Measurements from ENCODE around the gene DCN.

Gene DCN

DNA sequence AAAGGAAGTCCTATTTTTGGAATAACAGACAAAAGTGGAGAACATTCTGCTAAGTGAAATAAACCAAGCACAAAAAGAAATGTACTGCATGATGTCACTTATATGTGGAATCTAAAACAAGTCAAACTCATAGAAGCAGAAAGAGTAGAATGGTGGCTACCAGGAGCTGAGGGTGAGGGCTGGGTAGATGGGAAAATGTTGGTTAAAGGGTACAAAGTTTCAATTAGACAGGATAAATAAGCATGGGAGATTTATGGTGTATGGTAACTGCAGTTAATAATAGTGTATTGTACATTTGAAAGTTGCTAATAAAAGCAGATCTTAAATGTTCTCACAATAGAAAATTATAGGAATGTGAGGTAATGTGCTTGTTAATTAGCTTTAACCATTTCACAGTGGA, 84.2 kb downstream of the DCN start:
- no peak for DNase-seq

DNA sequence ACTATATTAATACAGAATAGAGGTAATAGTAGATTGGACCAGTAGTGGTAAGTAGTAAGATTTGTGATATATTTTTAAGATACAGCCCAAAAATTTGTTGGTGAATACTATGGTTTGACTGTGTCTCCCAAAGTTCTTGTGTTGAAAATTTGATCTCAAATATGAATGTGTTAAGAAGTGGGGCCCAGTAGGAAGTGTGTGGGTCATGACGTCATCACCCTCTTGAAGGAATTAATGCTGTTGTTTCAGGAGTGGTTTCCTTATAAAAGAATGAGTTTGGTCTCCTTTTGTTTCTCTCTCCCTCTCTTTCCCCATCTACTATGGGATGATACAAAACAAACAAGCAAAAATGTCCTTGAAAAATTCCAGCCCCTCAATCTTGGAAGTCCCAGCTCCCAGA, 87.7 kb downstream of the DCN start:
- DNase-seq: no peak

DNA sequence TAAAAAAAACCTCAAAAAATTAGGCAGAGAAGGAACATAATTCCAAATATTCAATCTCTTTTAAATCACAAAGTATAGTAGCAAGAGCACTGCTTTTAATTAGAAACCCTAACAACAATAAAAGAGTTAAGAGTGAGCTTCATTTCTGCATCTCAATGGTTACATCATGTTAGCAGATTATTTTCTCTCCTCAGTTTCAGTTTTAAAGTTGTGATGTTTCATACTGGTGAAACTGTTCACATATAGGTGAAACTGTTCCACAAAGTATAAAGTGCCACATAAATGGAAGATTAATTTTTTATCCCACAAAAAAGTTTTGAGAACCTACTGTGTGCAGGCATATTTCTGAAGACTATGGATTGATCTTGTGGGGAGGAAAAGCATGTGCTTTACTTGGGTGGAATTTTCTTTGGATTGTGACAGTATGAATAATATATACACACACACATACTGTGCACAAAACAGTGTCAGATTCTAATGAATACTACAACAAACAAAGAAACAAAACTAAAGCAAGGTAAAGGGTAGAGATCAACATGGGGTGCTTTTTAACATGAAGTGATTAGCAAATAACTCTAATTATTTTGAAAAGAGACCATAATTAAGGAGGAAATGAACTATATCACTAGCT, 88.5 kb downstream of the DCN start:
- DNase-seq: no peak

DNA sequence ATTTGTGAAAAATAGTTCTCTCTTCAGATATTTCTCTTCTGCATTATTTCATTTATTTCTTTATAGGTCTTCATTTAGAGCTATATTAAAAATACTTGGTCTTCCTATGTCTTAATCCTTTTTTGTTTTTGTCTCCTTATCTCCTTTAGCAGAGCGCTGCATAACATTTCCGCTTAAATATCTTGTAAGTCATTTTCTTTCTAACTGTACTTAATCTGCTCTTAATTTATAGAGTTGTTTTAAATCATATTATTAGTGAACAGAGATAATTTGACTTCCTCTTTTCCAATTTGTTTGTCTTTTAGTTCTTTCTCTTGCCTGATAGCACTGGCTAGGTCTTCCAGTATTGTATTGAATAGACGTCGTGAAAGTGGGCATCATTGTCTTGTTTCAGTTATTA, 89.3 kb downstream of the DCN start:
- DNase-seq: no peak

DNA sequence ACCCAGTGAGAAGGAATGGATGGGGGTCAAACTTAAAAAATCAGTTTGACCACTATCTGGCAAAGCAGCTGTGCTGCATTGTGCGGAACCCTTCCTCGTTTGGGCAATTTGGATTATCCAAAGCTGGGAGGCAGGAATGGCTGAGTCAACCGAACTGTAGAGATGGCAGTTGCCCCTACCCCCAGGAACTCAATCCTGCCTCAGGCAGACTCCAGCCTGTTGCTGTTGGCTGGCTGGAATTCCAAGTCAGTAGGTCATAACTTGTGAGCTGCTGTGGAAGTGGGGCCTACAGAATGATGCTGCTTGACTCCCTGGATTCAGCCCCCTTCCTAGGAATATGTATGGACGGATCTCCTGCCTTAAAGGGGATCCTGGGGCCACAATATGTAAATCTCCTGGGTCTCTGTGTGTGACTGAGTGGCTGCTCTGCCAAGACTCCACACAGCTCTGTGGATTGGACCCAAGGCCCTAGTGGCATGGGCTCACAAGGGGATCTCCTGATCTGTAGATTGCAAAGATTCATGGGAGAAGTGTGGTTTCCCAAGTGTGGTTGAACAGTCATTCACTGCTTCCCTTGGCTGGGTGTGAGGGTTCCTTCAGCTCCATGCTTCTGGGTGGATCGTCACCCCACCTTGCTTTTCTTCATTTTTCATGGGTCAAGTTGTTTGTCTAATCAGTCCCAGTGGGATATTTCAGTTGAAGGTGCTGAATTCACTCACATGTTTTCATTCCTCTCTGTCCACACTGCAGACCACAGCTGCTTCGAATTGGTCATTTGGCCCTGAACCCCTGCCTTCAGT, 90.5 kb downstream of the DCN start:
- DNase-seq: no peak

Data from DMS153 (cell line).